ENCODE measurements around the gene JOSD2. TPM values are rescaled to one million over a fixed set of nuclear protein-coding genes. Genes with fewer than 3 reads are reported as not detected.
A peak's percentile ranks its signal among the peaks of the same experiment; 100 is the strongest.

JOSD2 gene
- total RNA-seq (18.5 TPM), polyA plus RNA-seq (10 to 100 TPM; 16.6 to 37.7 (median 28.4) TPM)

GRCh38 chr19:50511069-50511822 lies at the start of gene JOSD2:
TSS of gene JOSD2 (minus strand) at chr19:50511191. CDS start at chr19:50510431, 760 bp downstream.
- Histone ChIP-seq H3K27ac (ENCODE audit: insufficient read depth, low read length, poor library complexity, severe bottlenecking) (peak within 1 kb of the TSS; percentile 94), H3K4me3 (ENCODE audit: low read depth, low read length) (peak within 1 kb of the TSS; percentile 73), H3K4me1 (ENCODE audit: control insufficient read depth, insufficient read depth, low read length, poor library complexity, severe bottlenecking) (peaks cover 16% of the 10 kb centered on the region), H3K27me3 (ENCODE audit: control insufficient read depth, insufficient read depth, low read length) (no peaks in the 10 kb centered on the region), H3K9me3 (ENCODE audit: control insufficient read depth in 2 of 2, low read length in 2 of 2) (no peaks in the 10 kb centered on the region), H3K36me3 (ENCODE audit: control insufficient read depth, insufficient read depth, low read length) (no peaks in the 10 kb centered on the region)
- peak; percentile 94 to 95 for ATAC-seq (ENCODE audit: low read depth in 2 of 2)
- Mint-ChIP-seq H3K4me1 (peaks cover 0 to 27% (median 8%) of the 10 kb centered on the region in 4 donors), H3K27ac (peak within 1 kb of the TSS; percentile 98 to 100 (median 99)), H3K36me3 (no peaks in the 10 kb centered on the region), H3K27me3 (peaks cover 14% of the 10 kb centered on the region), H3K4me3 (peak within 1 kb of the TSS; percentile 31 to 99 (median 93)), H3K9me3 (peaks cover 0 to 2% (median 0%) of the 10 kb centered on the region in 7 donors)
- peak; percentile 94 to 100 (median 97) for DNase-seq

- DNase-seq: no peak
- H3K4me1 Mint-ChIP-seq: peaks cover 0 to 19% (median 7%) of the 10 kb centered on the region in 4 donors
Measured at GRCh38 chr19:50559636-50560035, 48.6 kb upstream of the JOSD2 start.

DNA sequence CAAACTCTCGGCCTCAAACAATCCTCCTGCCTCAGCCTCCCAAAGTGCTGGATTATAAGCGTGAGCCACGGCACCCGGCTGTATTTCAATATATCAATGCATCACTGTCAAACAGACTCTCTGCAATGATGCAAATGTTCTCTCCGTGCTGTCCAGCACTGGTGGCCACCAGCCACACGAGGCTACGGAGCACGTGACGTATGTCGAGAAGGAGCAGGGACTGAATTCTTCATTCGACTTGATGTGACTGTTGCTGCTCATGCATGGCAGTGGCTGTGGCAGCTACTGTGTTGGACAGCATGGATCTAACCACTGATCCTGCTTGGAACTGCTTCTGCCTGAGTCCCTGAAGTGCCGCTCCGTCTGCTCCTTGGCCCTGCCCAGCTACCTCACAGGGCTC lies 47.5 kb upstream of the JOSD2 start:
- no peaks in the 10 kb centered on the region for H3K36me3 ChIP-seq (ENCODE audit: control insufficient read depth, insufficient read depth, low read length)
- Mint-ChIP-seq H3K4me1 (peaks cover 0 to 15% (median 8%) of the 10 kb centered on the region in 4 donors), H3K27me3 (peaks cover 48% of the 10 kb centered on the region), H3K27ac (no peak overlapping the region), H3K4me3 (no peak overlapping the region), H3K9me3 (peaks cover 0 to 1% (median 0%) of the 10 kb centered on the region in 7 donors), H3K36me3 (no peaks in the 10 kb centered on the region)
- H3K9me3 ChIP-seq (ENCODE audit: control insufficient read depth in 2 of 2, low read length in 2 of 2): no peaks in the 10 kb centered on the region
- DNase-seq (no peak), ATAC-seq (ENCODE audit: low read depth in 2 of 2) (no peak)
- no peak overlapping the region for H3K4me3 ChIP-seq (ENCODE audit: low read depth, low read length)
- no peaks in the 10 kb centered on the region for H3K27me3 ChIP-seq (ENCODE audit: control insufficient read depth, insufficient read depth, low read length)
- peaks cover 12% of the 10 kb centered on the region for H3K4me1 ChIP-seq (ENCODE audit: control insufficient read depth, insufficient read depth, low read length, poor library complexity, severe bottlenecking)
- H3K27ac ChIP-seq (ENCODE audit: insufficient read depth, low read length, poor library complexity, severe bottlenecking): no peak overlapping the region

More at GRCh38 chr19:50559636-50560035, 48.6 kb upstream of the JOSD2 start:
- H3K4me3 Mint-ChIP-seq: no peak overlapping the region
- no peaks in the 10 kb centered on the region for H3K27me3 ChIP-seq (ENCODE audit: control insufficient read depth, insufficient read depth, low read length)
- H3K27ac ChIP-seq (ENCODE audit: insufficient read depth, low read length, poor library complexity, severe bottlenecking): no peak overlapping the region
- H3K4me1 ChIP-seq (ENCODE audit: control insufficient read depth, insufficient read depth, low read length, poor library complexity, severe bottlenecking): peaks cover 12% of the 10 kb centered on the region
- peaks cover 57% of the 10 kb centered on the region for H3K27me3 Mint-ChIP-seq
- H3K9me3 ChIP-seq (ENCODE audit: control insufficient read depth in 2 of 2, low read length in 2 of 2): no peaks in the 10 kb centered on the region
- no peaks in the 10 kb centered on the region for H3K36me3 Mint-ChIP-seq
- H3K36me3 ChIP-seq (ENCODE audit: control insufficient read depth, insufficient read depth, low read length): no peaks in the 10 kb centered on the region
- H3K27ac Mint-ChIP-seq: no peak overlapping the region
- H3K4me3 ChIP-seq (ENCODE audit: low read depth, low read length): no peak overlapping the region
- H3K9me3 Mint-ChIP-seq: peaks cover 0 to 1% (median 0%) of the 10 kb centered on the region in 7 donors
- ATAC-seq (ENCODE audit: low read depth in 2 of 2): no peak

GRCh38 chr19:50558039-50558438 lies 47.0 kb upstream of the JOSD2 start:
- no peak for ATAC-seq (ENCODE audit: low read depth in 2 of 2)
- peaks cover 49% of the 10 kb centered on the region for H3K27me3 Mint-ChIP-seq
- no peak overlapping the region for H3K27ac Mint-ChIP-seq
- no peak overlapping the region for H3K27ac ChIP-seq (ENCODE audit: insufficient read depth, low read length, poor library complexity, severe bottlenecking)
- H3K4me3 ChIP-seq (ENCODE audit: low read depth, low read length): no peak overlapping the region
- H3K4me1 Mint-ChIP-seq: peaks cover 0 to 17% (median 10%) of the 10 kb centered on the region in 4 donors
- H3K9me3 ChIP-seq (ENCODE audit: control insufficient read depth in 2 of 2, low read length in 2 of 2): no peaks in the 10 kb centered on the region
- H3K36me3 Mint-ChIP-seq: no peaks in the 10 kb centered on the region
- no peaks in the 10 kb centered on the region for H3K27me3 ChIP-seq (ENCODE audit: control insufficient read depth, insufficient read depth, low read length)
- H3K9me3 Mint-ChIP-seq: peaks cover 0 to 1% (median 0%) of the 10 kb centered on the region in 7 donors
- no peaks in the 10 kb centered on the region for H3K36me3 ChIP-seq (ENCODE audit: control insufficient read depth, insufficient read depth, low read length)
- H3K4me1 ChIP-seq (ENCODE audit: control insufficient read depth, insufficient read depth, low read length, poor library complexity, severe bottlenecking): peaks cover 12% of the 10 kb centered on the region
- no peak for DNase-seq
- no peak overlapping the region for H3K4me3 Mint-ChIP-seq

- H3K36me3 ChIP-seq (ENCODE audit: control insufficient read depth, insufficient read depth, low read length): no peaks in the 10 kb centered on the region
- Mint-ChIP-seq H3K4me3 (peak overlapping the region in 3 of 4 donors; percentile 7 to 89 (median 8)), H3K9me3 (peaks cover 0 to 3% (median 0%) of the 10 kb centered on the region in 7 donors), H3K27ac (no peak overlapping the region), H3K27me3 (peaks cover 44% of the 10 kb centered on the region), H3K36me3 (no peaks in the 10 kb centered on the region), H3K4me1 (peaks cover 0 to 17% (median 11%) of the 10 kb centered on the region in 4 donors)
- H3K27me3 ChIP-seq (ENCODE audit: control insufficient read depth, insufficient read depth, low read length): no peaks in the 10 kb centered on the region
- H3K4me1 ChIP-seq (ENCODE audit: control insufficient read depth, insufficient read depth, low read length, poor library complexity, severe bottlenecking): peaks cover 12% of the 10 kb centered on the region
- ATAC-seq (ENCODE audit: low read depth in 2 of 2): no peak
- H3K4me3 ChIP-seq (ENCODE audit: low read depth, low read length): no peak overlapping the region
- no peaks in the 10 kb centered on the region for H3K9me3 ChIP-seq (ENCODE audit: control insufficient read depth in 2 of 2, low read length in 2 of 2)
- no peak overlapping the region for H3K27ac ChIP-seq (ENCODE audit: insufficient read depth, low read length, poor library complexity, severe bottlenecking)
- DNase-seq: no peak
Measured at GRCh38 chr19:50557009-50557613, 46.1 kb upstream of the JOSD2 start.

DNA sequence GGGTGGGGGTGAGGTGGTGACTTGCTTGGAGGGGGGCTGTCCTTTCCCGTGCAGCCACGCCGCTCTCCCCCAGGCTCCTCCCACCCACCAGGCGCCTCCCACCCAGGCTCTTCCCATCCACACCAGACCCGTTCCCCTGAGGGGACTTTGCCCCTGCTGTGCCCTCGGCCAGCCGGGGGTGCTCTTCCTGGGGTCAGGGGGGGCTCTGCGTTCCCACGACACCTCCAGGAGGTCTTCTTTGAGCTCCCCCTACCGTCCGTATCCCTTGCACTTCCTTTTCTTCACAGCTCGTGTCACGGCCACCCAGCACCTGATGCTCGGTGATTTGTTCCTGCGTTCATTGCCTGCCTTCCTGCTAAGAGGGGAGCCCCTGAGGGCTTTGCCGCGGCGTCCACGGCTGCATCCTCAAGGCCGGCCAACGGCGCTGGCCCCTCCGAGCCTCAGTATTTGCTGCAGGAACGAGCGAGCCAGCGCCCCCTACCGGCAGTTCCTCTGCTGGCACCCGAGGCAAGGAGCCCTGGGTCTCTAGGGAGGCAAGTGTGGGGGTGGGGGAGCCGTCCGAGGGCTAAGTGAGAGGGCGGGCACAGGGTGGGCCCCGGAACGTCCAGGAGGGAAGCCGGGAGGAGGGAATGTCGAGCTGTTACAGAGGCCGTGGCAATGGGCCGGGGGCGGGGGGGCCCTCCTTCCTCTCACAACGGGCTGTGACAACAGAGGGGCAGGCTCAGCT lies 45.5 kb upstream of the JOSD2 start:
- DNase-seq (peak; percentile 44 to 61 (median 61)), ATAC-seq (ENCODE audit: low read depth in 2 of 2) (peak in 1 of 2 donors; percentile 44)
- Mint-ChIP-seq H3K4me3 (peak overlapping the region; percentile 81 to 95 (median 88)), H3K27me3 (peaks cover 44% of the 10 kb centered on the region), H3K27ac (peak overlapping the region in 1 of 3 donors; percentile 68), H3K4me1 (peaks cover 0 to 17% (median 11%) of the 10 kb centered on the region in 4 donors), H3K36me3 (no peaks in the 10 kb centered on the region), H3K9me3 (peaks cover 0 to 3% (median 0%) of the 10 kb centered on the region in 7 donors)
- H3K27me3 ChIP-seq (ENCODE audit: control insufficient read depth, insufficient read depth, low read length): no peaks in the 10 kb centered on the region
- H3K36me3 ChIP-seq (ENCODE audit: control insufficient read depth, insufficient read depth, low read length): no peaks in the 10 kb centered on the region
- no peaks in the 10 kb centered on the region for H3K9me3 ChIP-seq (ENCODE audit: control insufficient read depth in 2 of 2, low read length in 2 of 2)
- no peak overlapping the region for H3K27ac ChIP-seq (ENCODE audit: insufficient read depth, low read length, poor library complexity, severe bottlenecking)
- peak overlapping the region; percentile 24 for H3K4me3 ChIP-seq (ENCODE audit: low read depth, low read length)
- peaks cover 12% of the 10 kb centered on the region for H3K4me1 ChIP-seq (ENCODE audit: control insufficient read depth, insufficient read depth, low read length, poor library complexity, severe bottlenecking)

DNA sequence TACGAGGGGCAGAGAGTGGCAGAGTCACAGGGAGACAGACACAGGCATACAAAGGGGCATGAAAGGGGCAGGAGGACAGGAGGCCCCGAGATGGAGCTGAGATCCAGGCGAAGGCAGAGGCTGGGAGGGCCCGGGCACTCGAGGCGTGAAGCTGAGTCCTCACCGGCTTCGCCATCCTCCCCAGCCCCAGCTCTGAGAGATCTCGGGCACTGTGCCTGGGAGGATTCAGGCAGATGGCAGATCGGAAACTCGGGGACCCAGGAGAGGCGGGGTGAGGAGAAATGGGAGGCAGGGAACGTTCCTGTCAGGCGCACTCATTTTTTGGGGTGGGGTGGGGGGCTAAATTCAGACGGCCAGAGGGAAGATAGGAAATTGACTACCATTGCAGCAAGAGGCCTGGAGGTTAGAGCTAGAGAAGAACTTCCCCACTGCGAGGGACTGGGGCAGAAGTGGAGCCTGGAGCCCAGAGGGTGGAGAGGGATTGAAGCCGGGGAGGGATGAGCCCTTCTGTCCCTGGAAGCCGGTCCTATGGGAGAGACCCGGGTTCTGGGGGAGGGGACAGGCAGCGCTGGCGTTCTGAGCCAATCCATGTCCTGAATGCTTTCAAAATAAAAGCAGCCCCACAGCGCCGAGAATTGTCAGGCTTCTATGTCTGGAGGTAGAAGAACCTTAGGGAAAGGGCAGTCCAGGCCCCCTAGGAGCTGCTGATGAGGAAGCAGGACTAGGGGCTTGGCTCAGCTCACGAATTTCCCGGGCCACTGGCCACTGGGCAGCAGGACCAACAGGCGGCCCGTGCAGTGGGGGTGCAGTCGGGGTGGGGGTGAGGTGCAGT lies 44.7 kb upstream of the JOSD2 start:
- Histone ChIP-seq H3K9me3 (ENCODE audit: control insufficient read depth in 2 of 2, low read length in 2 of 2) (no peaks in the 10 kb centered on the region), H3K27me3 (ENCODE audit: control insufficient read depth, insufficient read depth, low read length) (no peaks in the 10 kb centered on the region), H3K4me1 (ENCODE audit: control insufficient read depth, insufficient read depth, low read length, poor library complexity, severe bottlenecking) (peaks cover 12% of the 10 kb centered on the region), H3K36me3 (ENCODE audit: control insufficient read depth, insufficient read depth, low read length) (no peaks in the 10 kb centered on the region), H3K4me3 (ENCODE audit: low read depth, low read length) (no peak overlapping the region), H3K27ac (ENCODE audit: insufficient read depth, low read length, poor library complexity, severe bottlenecking) (no peak overlapping the region)
- H3K4me3 Mint-ChIP-seq: peak overlapping the region in 3 of 4 donors; percentile 33 to 85 (median 81)
- peak overlapping the region in 1 of 3 donors; percentile 79 for H3K27ac Mint-ChIP-seq
- DNase-seq (no peak), ATAC-seq (ENCODE audit: low read depth in 2 of 2) (no peak)
- H3K27me3 Mint-ChIP-seq: peaks cover 44% of the 10 kb centered on the region
- peaks cover 0 to 17% (median 11%) of the 10 kb centered on the region in 4 donors for H3K4me1 Mint-ChIP-seq
- no peaks in the 10 kb centered on the region for H3K36me3 Mint-ChIP-seq
- peaks cover 0 to 3% (median 0%) of the 10 kb centered on the region in 7 donors for H3K9me3 Mint-ChIP-seq
